ENCODE results near the gene R3HDM2. TPM values are rescaled to one million over a fixed set of nuclear protein-coding genes. Genes with fewer than 3 reads are reported as not detected.

R3HDM2 gene
- total and polyA plus RNA-seq, 8 donors: 14.5 to 39.8 (median 24.4) TPM

Other genes starting within 250 kb of the R3HDM2 start
- 1 to 10 TPM in 4 of 6 donors, under 1 TPM in 2; 0.37 to 3.3 (median 1.2) TPM for gene NXPH4, start 214.2 kb downstream of the R3HDM2 start, total RNA-seq
- gene NXPH4, start 214.2 kb downstream of the R3HDM2 start, polyA plus RNA-seq: under 1 TPM; 0.28 to 0.38 TPM
- 100 to 1,000 TPM in 1 of 6 donors, 10 to 100 TPM in 5; 44.8 to 183 (median 63.9) TPM for gene SHMT2, start 201.3 kb downstream of the R3HDM2 start, total RNA-seq
- 10 to 100 TPM; 20.0 to 29.8 TPM for gene SHMT2, start 201.3 kb downstream of the R3HDM2 start, polyA plus RNA-seq
- gene STAC3, start 179.9 kb downstream of the R3HDM2 start, total RNA-seq: 1 to 10 TPM in 2 of 6 donors, under 1 TPM in 4; 0.46 to 2.1 (median 0.76) TPM
- gene STAC3, start 179.9 kb downstream of the R3HDM2 start, polyA plus RNA-seq: 1 to 10 TPM; 2.5 to 3.0 TPM
- under 1 TPM in 2 of 6 donors, not detected in 4; 0.09 TPM for gene INHBC, start 3.7 kb upstream of the R3HDM2 start, total RNA-seq
- gene INHBC, start 3.7 kb upstream of the R3HDM2 start, polyA plus RNA-seq: not detected
- 10 to 100 TPM in 1 of 6 donors, under 1 TPM in 1, not detected in 4; 0.24 to 17.8 TPM for gene INHBE, start 24.3 kb upstream of the R3HDM2 start, total RNA-seq
- gene INHBE, start 24.3 kb upstream of the R3HDM2 start, polyA plus RNA-seq: under 1 TPM in 1 of 2 donors, not detected in 1; 0.05 TPM
- gene GLI1, start 28.7 kb upstream of the R3HDM2 start, total RNA-seq: 1 to 10 TPM in 1 of 6 donors, under 1 TPM in 3, not detected in 2; 0.06 to 2.2 (median 0.79) TPM
- gene GLI1, start 28.7 kb upstream of the R3HDM2 start, polyA plus RNA-seq: under 1 TPM; 0.19 TPM
- gene ARHGAP9, start 48.8 kb upstream of the R3HDM2 start, total RNA-seq: 10 to 100 TPM in 1 of 6 donors, 1 to 10 TPM in 3, under 1 TPM in 2; 0.39 to 11.7 (median 3.6) TPM
- 1 to 10 TPM; 6.2 to 6.5 TPM for gene ARHGAP9, start 48.8 kb upstream of the R3HDM2 start, polyA plus RNA-seq
- gene MARS1, start 57.0 kb upstream of the R3HDM2 start, total RNA-seq: 100 to 1,000 TPM in 1 of 6 donors, 10 to 100 TPM in 5; 33.4 to 210 (median 80.7) TPM
- 10 to 100 TPM; 87.5 to 90.6 TPM for gene MARS1, start 57.0 kb upstream of the R3HDM2 start, polyA plus RNA-seq
- 10 to 100 TPM in 2 of 6 donors, 1 to 10 TPM in 4; 8.5 to 45.9 (median 9.0) TPM for gene DDIT3, start 89.5 kb upstream of the R3HDM2 start, total RNA-seq
- 10 to 100 TPM; 27.5 to 52.7 TPM for gene DDIT3, start 89.5 kb upstream of the R3HDM2 start, polyA plus RNA-seq
- 10 to 100 TPM; 37.4 to 66.1 (median 46.1) TPM for gene MBD6, start 91.8 kb upstream of the R3HDM2 start, total RNA-seq
- gene MBD6, start 91.8 kb upstream of the R3HDM2 start, polyA plus RNA-seq: 10 to 100 TPM; 62.9 to 87.1 TPM
- gene DCTN2, start 116.1 kb upstream of the R3HDM2 start, total RNA-seq: 10 to 100 TPM; 54.9 to 66.2 (median 63.5) TPM
- gene DCTN2, start 116.1 kb upstream of the R3HDM2 start, polyA plus RNA-seq: 100 to 1,000 TPM in 1 of 2 donors, 10 to 100 TPM in 1; 73.7 to 117 TPM
- gene KIF5A, start 119.0 kb upstream of the R3HDM2 start, total RNA-seq: under 1 TPM; 0.25 to 0.95 (median 0.47) TPM
- 1 to 10 TPM in 1 of 2 donors, under 1 TPM in 1; 0.76 to 2.9 TPM for gene KIF5A, start 119.0 kb upstream of the R3HDM2 start, polyA plus RNA-seq
- 10 to 100 TPM; 11.3 to 17.0 (median 15.4) TPM for gene PIP4K2C, start 160.1 kb upstream of the R3HDM2 start, total RNA-seq
- 10 to 100 TPM in 1 of 2 donors, 1 to 10 TPM in 1; 5.3 to 15.9 TPM for gene PIP4K2C, start 160.1 kb upstream of the R3HDM2 start, polyA plus RNA-seq
- 10 to 100 TPM in 4 of 6 donors, 1 to 10 TPM in 2; 9.0 to 22.9 (median 12.1) TPM for gene DTX3, start 173.8 kb upstream of the R3HDM2 start, total RNA-seq
- gene DTX3, start 173.8 kb upstream of the R3HDM2 start, polyA plus RNA-seq: 10 to 100 TPM; 36.6 to 71.7 TPM
- gene ARHGEF25, start 180.4 kb upstream of the R3HDM2 start, total RNA-seq: 1 to 10 TPM; 1.8 to 7.0 (median 3.3) TPM
- gene ARHGEF25, start 180.4 kb upstream of the R3HDM2 start, polyA plus RNA-seq: 10 to 100 TPM; 16.5 to 22.1 TPM
- gene B4GALNT1, start 202.2 kb upstream of the R3HDM2 start, total RNA-seq: under 1 TPM in 5 of 6 donors, not detected in 1; 0.04 to 0.78 (median 0.24) TPM
- 1 to 10 TPM in 1 of 2 donors, under 1 TPM in 1; 0.61 to 1.1 TPM for gene B4GALNT1, start 202.2 kb upstream of the R3HDM2 start, polyA plus RNA-seq